Keratinocyte (primary cell): Measurements from ENCODE around the gene ID4. TPM values are rescaled to one million over a fixed set of nuclear protein-coding genes. Genes with fewer than 3 reads are reported as not detected.

Experiments
- DNase-seq: peaks from one replicate; pipeline ENCODE4 v3.0.0-alpha.2; 2011; ENCODE audit warnings: low read depth, missing footprints, low spot score
- FAIRE-seq: peaks from 2 replicates; lab custom pipeline; 2011; peaks lifted over from hg19 to GRCh38; lab: Jason Lieb, UNC
- H2AFZ ChIP-seq: 2 replicates; pipeline ENCODE4 v1.6.0; 2012; ENCODE audit warnings: low read length, control low read depth, inconsistent platforms; ENCODE audit not compliant: control insufficient read depth
- H3K27ac ChIP-seq: 2 replicates; pipeline ENCODE4 v1.5.1; 2011; ENCODE audit warnings: low read length; ENCODE audit not compliant: control insufficient read depth, insufficient read depth
- H3K27me3 ChIP-seq: 3 replicates; pipeline ENCODE4 v1.6.0; 2011; ENCODE audit warnings: low read length; ENCODE audit not compliant: control insufficient read depth, insufficient read depth; ENCODE audit errors: extremely low read depth
- H3K36me3 ChIP-seq, 2 experiments: 2 replicates in 1 of 2; 3 replicates in 1 of 2; pipeline ENCODE4 v1.5.1; 2011; ENCODE audit warnings: low read length in 2 of 2, mild to moderate bottlenecking in 1 of 2; ENCODE audit not compliant: control insufficient read depth in 2 of 2, insufficient read depth in 2 of 2; ENCODE audit errors: extremely low read depth in 1 of 2
- H3K4me1 ChIP-seq: 3 replicates; pipeline ENCODE4 v1.5.1; 2011; ENCODE audit warnings: low read length; ENCODE audit not compliant: control insufficient read depth, insufficient read depth; ENCODE audit errors: extremely low read depth
- H3K4me2 ChIP-seq: 3 replicates; pipeline ENCODE4 v1.6.0; 2011; ENCODE audit warnings: low read depth, low read length; ENCODE audit not compliant: control insufficient read depth, insufficient read depth; ENCODE audit errors: extremely low read depth
- H3K4me3 ChIP-seq, 3 experiments: fragments of 200-600 bp in 1 of 3; sonication (generic) in 1 of 3; 2 replicates in 2 of 3; 3 replicates in 1 of 3; pipeline ENCODE4 v1.5.1; 2011 to 2016; ENCODE audit warnings: low read length in 3 of 3, mild to moderate bottlenecking in 3 of 3, control low read depth in 2 of 3, inconsistent platforms in 1 of 3, low read depth in 1 of 3, mixed read lengths in 1 of 3, mixed run types in 1 of 3, moderate library complexity in 1 of 3; ENCODE audit not compliant: control insufficient read depth in 2 of 3, insufficient read depth in 2 of 3; ENCODE audit errors: extremely low read depth in 1 of 3
- H3K79me2 ChIP-seq: 2 replicates; pipeline ENCODE4 v1.6.0; 2012; ENCODE audit warnings: low read length; ENCODE audit not compliant: control insufficient read depth, insufficient read depth
- H3K9ac ChIP-seq: 3 replicates; pipeline ENCODE4 v1.6.0; 2011; ENCODE audit warnings: low read length; ENCODE audit not compliant: control insufficient read depth, insufficient read depth; ENCODE audit errors: extremely low read depth
- H3K9me1 ChIP-seq: 3 replicates; pipeline ENCODE4 v1.6.0; 2011; ENCODE audit warnings: low read length; ENCODE audit not compliant: control insufficient read depth, insufficient read depth; ENCODE audit errors: extremely low read depth
- H3K9me3 ChIP-seq: 2 replicates; pipeline ENCODE4 v1.5.1; 2012; ENCODE audit warnings: low read depth, low read length; ENCODE audit not compliant: control insufficient read depth
- H4K20me1 ChIP-seq: 3 replicates; pipeline ENCODE4 v1.6.0; 2011; ENCODE audit warnings: low read length; ENCODE audit not compliant: control insufficient read depth, insufficient read depth; ENCODE audit errors: extremely low read depth
- EZH2 ChIP-seq: IDR thresholded peaks from one replicate; pipeline ENCODE4 v1.6.1; 2012; ENCODE audit warnings: inconsistent platforms, mild to moderate bottlenecking, low read length, moderate library complexity
- dilution Hi-C: fragments of 300-500 bp; cut with MboI; formaldehyde crosslinking; loops from one replicate; pipeline ENCODE4 v1.7.0; 2020; ENCODE audit warnings: low sequenced_read_pairs; ENCODE audit not compliant: extremely low pct_ligation_motif_present
- polyA plus RNA-seq, 5 experiments: library from polyadenylated mRNA; depleted of rRNA in 3 of 5; stranded (reverse) in 3 of 5; stranded (forward) in 1 of 5; unstranded in 1 of 5; fragments of >200 nt; gene quantifications; 1 replicate in 1 of 5; 2 replicates in 3 of 5; 3 replicates in 1 of 5; pipeline versions ENCODE4 v1.2.1 to v1.2.3, GENCODE V29; 2011 to 2012; ENCODE audit warnings: missing spikeins in 2 of 5, low read depth in 1 of 5, low replicate concordance in 1 of 5
- TF ChIP-seq, protein P1 (sequence below), 3 experiments: IDR thresholded peaks in 1 of 3; conservative IDR thresholded peaks in 1 of 3; optimal IDR thresholded peaks in 1 of 3; 2 replicates in 2 of 3; 3 replicates in 1 of 3; pipeline versions ENCODE3 to v1.5.1; 2011; ENCODE audit warnings: low read length in 3 of 3, mild to moderate bottlenecking in 3 of 3, moderate library complexity in 2 of 3, control low read depth in 1 of 3, inconsistent platforms in 1 of 3; ENCODE audit not compliant: insufficient read depth in 2 of 3; ENCODE audit errors: extremely low read depth in 1 of 3

Gene ID4
- polyA plus RNA-seq, 1 donor (not counting 4 experiments of a cell fraction or from before 2014, with no cell fraction given): 0.41 TPM

- H3K4me3 ChIP-seq: no peak overlapping the region
- no peak overlapping the region for H3K27ac ChIP-seq
- FAIRE-seq: no peak
- H3K79me2 ChIP-seq: no peaks in the 10 kb centered on the region
- H3K27me3 ChIP-seq: no peaks in the 10 kb centered on the region
- no peaks in the 10 kb centered on the region for H3K4me1 ChIP-seq
- TF ChIP-seq, protein P1, sequence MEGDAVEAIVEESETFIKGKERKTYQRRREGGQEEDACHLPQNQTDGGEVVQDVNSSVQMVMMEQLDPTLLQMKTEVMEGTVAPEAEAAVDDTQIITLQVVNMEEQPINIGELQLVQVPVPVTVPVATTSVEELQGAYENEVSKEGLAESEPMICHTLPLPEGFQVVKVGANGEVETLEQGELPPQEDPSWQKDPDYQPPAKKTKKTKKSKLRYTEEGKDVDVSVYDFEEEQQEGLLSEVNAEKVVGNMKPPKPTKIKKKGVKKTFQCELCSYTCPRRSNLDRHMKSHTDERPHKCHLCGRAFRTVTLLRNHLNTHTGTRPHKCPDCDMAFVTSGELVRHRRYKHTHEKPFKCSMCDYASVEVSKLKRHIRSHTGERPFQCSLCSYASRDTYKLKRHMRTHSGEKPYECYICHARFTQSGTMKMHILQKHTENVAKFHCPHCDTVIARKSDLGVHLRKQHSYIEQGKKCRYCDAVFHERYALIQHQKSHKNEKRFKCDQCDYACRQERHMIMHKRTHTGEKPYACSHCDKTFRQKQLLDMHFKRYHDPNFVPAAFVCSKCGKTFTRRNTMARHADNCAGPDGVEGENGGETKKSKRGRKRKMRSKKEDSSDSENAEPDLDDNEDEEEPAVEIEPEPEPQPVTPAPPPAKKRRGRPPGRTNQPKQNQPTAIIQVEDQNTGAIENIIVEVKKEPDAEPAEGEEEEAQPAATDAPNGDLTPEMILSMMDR (optimal IDR thresholded peaks at IDR 0.05 in 1 of 3, IDR thresholded peaks at IDR 0.05 in 1 of 3, conservative IDR thresholded peaks at IDR 0.05 in 1 of 3; ENCODE audit: extremely low read depth in 1 of 3, insufficient read depth in 2 of 3, low read length in 3 of 3): no peak
- no peak for TF ChIP-seq EZH2
- H2AFZ ChIP-seq: no peak overlapping the region
- H3K4me2 ChIP-seq: no peak overlapping the region
- dilution Hi-C loops: no loop called here
- H3K9ac ChIP-seq: no peak overlapping the region
- DNase-seq: no peak
- no peaks in the 10 kb centered on the region for H3K36me3 ChIP-seq
- no peaks in the 10 kb centered on the region for H4K20me1 ChIP-seq
- H3K9me3 ChIP-seq: no peaks in the 10 kb centered on the region
- no peaks in the 10 kb centered on the region for H3K9me1 ChIP-seq
Observed at GRCh38 chr6:19795211-19795610, 42.0 kb upstream of the ID4 start.

DNA sequence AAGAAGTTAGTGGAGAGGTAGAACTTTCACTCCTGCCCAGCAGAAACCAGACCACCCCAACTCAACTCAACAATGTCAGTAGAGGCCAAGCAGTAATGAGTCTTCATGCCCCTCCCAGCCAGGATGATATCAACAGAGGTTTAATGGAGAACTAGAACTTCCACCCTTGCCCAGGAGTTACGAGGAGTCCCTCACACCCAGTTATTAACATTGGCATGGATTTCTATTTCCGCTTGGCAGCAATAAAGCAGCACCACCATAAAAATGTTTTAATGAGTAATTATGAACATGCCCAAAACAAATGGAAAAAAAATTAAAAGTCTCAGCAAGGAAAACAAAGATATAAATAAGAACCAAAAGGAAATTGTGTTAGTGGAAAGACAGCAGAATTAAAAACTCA lies 40.7 kb upstream of the ID4 start:
- Histone ChIP-seq H3K9me1 (no peaks in the 10 kb centered on the region), H4K20me1 (no peaks in the 10 kb centered on the region), H3K4me2 (no peak overlapping the region), H3K4me1 (no peaks in the 10 kb centered on the region), H3K9ac (no peak overlapping the region), H3K36me3 (no peaks in the 10 kb centered on the region), H3K4me3 (no peak overlapping the region), H3K27ac (no peak overlapping the region), H3K79me2 (no peaks in the 10 kb centered on the region), H2AFZ (no peak overlapping the region), H3K27me3 (no peaks in the 10 kb centered on the region), H3K9me3 (no peaks in the 10 kb centered on the region)
- DNase-seq: no peak
- dilution Hi-C loops: no loop called here
- no peak for FAIRE-seq
- no peak for TF ChIP-seq EZH2
- TF ChIP-seq, protein P1 (optimal IDR thresholded peaks at IDR 0.05 in 1 of 3, IDR thresholded peaks at IDR 0.05 in 1 of 3, conservative IDR thresholded peaks at IDR 0.05 in 1 of 3; ENCODE audit: extremely low read depth in 1 of 3, insufficient read depth in 2 of 3, low read length in 3 of 3): no peak
